GM19468 (cell line): ENCODE results near the gene VARS1.
"Not testable (repeated sequence)": the region's sequence is repeated elsewhere in the genome, so short reads cannot be mapped to it uniquely, and the experiment has no call there.

Experiments used
- ATAC-seq: cut with Tn5 transposase; IDR thresholded peaks from one replicate; pipeline ENCODE4 v1.9.1; 2021; ENCODE audit warnings: mild to moderate bottlenecking, moderate library complexity, moderate number of reproducible peaks; ENCODE audit not compliant: unreplicated experiment; ENCODE audit errors: extremely low read depth

The VARS1 gene

GRCh38 chr6:31794866-31795615, 511 bp downstream of the VARS1 start:
- ATAC-seq: no peak

- ATAC-seq: no peak
Measured at GRCh38 chr6:31794294-31794865, 1.2 kb downstream of the VARS1 start.

- not testable (repeated sequence) for ATAC-seq
Measured at GRCh38 chr6:31793927-31794245, 1.7 kb downstream of the VARS1 start.

GRCh38 chr6:31792761-31793171, 2.8 kb downstream of the VARS1 start:
- ATAC-seq: no peak

- no peak for ATAC-seq
Measured at GRCh38 chr6:31792090-31792374, 3.5 kb downstream of the VARS1 start.

GRCh38 chr6:31791324-31792089, 4.0 kb downstream of the VARS1 start:
- no peak for ATAC-seq

GRCh38 chr6:31785475-31785874, 10.1 kb downstream of the VARS1 start:
- no peak for ATAC-seq

- ATAC-seq: no peak
Measured at GRCh38 chr6:31784098-31784925, 11.2 kb downstream of the VARS1 start.

- no peak for ATAC-seq
Measured at GRCh38 chr6:31782126-31782855, 13.3 kb downstream of the VARS1 start.

- ATAC-seq: no peak
Measured at GRCh38 chr6:31781244-31782125, 14.1 kb downstream of the VARS1 start.

- no peak for ATAC-seq
Measured at GRCh38 chr6:31780507-31781243, 14.9 kb downstream of the VARS1 start.

GRCh38 chr6:31779908-31780307, 15.6 kb downstream of the VARS1 start:
- no peak for ATAC-seq

- ATAC-seq: no peak
Measured at GRCh38 chr6:31778999-31779885, 16.3 kb downstream of the VARS1 start.

GRCh38 chr6:31778193-31778592, 17.4 kb downstream of the VARS1 start:
- ATAC-seq: no peak

GRCh38 chr6:31777667-31778050, 17.9 kb downstream of the VARS1 start:
- no peak for ATAC-seq

GRCh38 chr6:31776989-31777666, 18.4 kb downstream of the VARS1 start, which contains the start of gene VWA7:
Gene VWA7, minus strand, starts transcription at chr6:31777328. Its CDS starts 549 bp downstream, at chr6:31776779.
- ATAC-seq: no peak

- no peak for ATAC-seq
Measured at GRCh38 chr6:31776485-31776988, 19.0 kb downstream of the VARS1 start.
